Endothelial cell of umbilical vein (primary cell): ENCODE measurements around the gene TAF6.

Experiments used
- EZH2 ChIP-seq: IDR thresholded peaks from 2 replicates; pipeline ENCODE4 v1.6.1; 2012; ENCODE audit warnings: borderline replicate concordance, low read depth, mild to moderate bottlenecking, moderate library complexity, low read length, inconsistent platforms; ENCODE audit not compliant: severe bottlenecking
- FOS ChIP-seq: IDR thresholded peaks from 2 replicates; pipeline ENCODE4 v1.6.1; 2011; ENCODE audit warnings: mild to moderate bottlenecking, low read length, moderate library complexity, borderline replicate concordance; ENCODE audit not compliant: insufficient read depth
- GATA2 ChIP-seq: IDR thresholded peaks from 2 replicates; pipeline ENCODE4 v1.7.0; 2011; ENCODE audit warnings: low read depth, mild to moderate bottlenecking, moderate library complexity, mixed read lengths, low read length; ENCODE audit not compliant: insufficient read length, insufficient read depth
- POLR2A ChIP-seq: IDR thresholded peaks from 2 replicates; pipeline ENCODE4 v1.6.1; 2012; ENCODE audit warnings: low read depth, mild to moderate bottlenecking, control low read depth, low read length
- POLR2AphosphoS5 ChIP-seq: IDR thresholded peaks from 2 replicates; pipeline ENCODE4 v1.6.1; 2012; ENCODE audit warnings: low read depth, mild to moderate bottlenecking, control low read depth, low read length, moderate library complexity; ENCODE audit not compliant: insufficient read depth
- TF ChIP-seq, protein P1 (sequence below), 2 donors: IDR thresholded peaks; 1 replicate in 1 of 2; 2 replicates in 1 of 2; pipeline ENCODE4 v1.5.1; 2011; ENCODE audit warnings: low read length in 2 of 2, mild to moderate bottlenecking in 2 of 2, moderate library complexity in 2 of 2, control low read depth in 1 of 2, inconsistent platforms in 1 of 2, low read depth in 1 of 2; ENCODE audit not compliant: insufficient read depth in 1 of 2; ENCODE audit errors: extremely low read depth in 1 of 2

DNA sequence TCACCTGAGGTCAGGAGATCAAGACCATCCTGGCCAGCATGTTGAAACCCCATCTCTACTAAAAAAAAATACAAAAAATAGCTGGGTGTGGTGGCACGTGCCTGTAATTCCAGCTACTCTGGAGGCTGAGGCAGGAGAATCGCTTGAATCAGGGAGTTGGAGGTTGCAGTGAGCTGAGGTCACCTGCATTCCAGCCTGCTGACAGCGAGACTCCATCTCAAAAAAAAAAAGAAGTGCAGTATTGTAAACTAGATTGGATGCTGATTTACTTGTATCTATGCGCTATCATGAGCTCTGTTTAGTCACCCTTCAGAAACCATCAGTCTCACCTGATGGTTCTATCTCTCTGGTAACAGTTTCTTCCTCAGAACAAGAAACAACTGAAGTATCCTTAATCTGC lies 55.8 kb downstream of the TAF6 start:
- TF ChIP-seq FOS (no peak), GATA2 (no peak), POLR2AphosphoS5 (no peak), EZH2 (no peak), POLR2A (no peak)
- TF ChIP-seq, protein P1, sequence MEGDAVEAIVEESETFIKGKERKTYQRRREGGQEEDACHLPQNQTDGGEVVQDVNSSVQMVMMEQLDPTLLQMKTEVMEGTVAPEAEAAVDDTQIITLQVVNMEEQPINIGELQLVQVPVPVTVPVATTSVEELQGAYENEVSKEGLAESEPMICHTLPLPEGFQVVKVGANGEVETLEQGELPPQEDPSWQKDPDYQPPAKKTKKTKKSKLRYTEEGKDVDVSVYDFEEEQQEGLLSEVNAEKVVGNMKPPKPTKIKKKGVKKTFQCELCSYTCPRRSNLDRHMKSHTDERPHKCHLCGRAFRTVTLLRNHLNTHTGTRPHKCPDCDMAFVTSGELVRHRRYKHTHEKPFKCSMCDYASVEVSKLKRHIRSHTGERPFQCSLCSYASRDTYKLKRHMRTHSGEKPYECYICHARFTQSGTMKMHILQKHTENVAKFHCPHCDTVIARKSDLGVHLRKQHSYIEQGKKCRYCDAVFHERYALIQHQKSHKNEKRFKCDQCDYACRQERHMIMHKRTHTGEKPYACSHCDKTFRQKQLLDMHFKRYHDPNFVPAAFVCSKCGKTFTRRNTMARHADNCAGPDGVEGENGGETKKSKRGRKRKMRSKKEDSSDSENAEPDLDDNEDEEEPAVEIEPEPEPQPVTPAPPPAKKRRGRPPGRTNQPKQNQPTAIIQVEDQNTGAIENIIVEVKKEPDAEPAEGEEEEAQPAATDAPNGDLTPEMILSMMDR (IDR thresholded peaks at IDR 0.05; ENCODE audit: extremely low read depth in 1 of 2, insufficient read depth in 1 of 2, low read depth in 1 of 2, low read length in 2 of 2) = no peak
